Activated naive CD8-positive, alpha-beta T cell treated with anti-CD3 and anti-CD28 coated beads, Interleukin-2, amount 50 U/mL, for 24 hours (primary cell): ENCODE measurements around the gene MIS18A.
A peak's percentile ranks its signal among the peaks of the same experiment; 100 is the strongest.
"Not testable (repeated sequence)": the region's sequence is repeated elsewhere in the genome, so short reads cannot be mapped to it uniquely, and the experiment has no call there.

Source experiments
- ATAC-seq: fragments of 150-1000 bp; cut with Tn5 transposase; one replicate; pipeline ENCODE4 v1.10.0; 2021
- DNase-seq: peaks from one replicate; pipeline ENCODE4 v3.0.0; 2021
- H3K27ac Mint-ChIP-seq: one replicate; pipeline ENCODE4 v1.8.0; 2021; ENCODE audit warnings: mild to moderate bottlenecking, mixed read lengths
- H3K27me3 Mint-ChIP-seq: one replicate; pipeline ENCODE4 v1.8.0; 2021; ENCODE audit warnings: mixed read lengths
- H3K36me3 Mint-ChIP-seq: one replicate; pipeline ENCODE4 v1.8.0; 2021; ENCODE audit warnings: low read depth, mixed read lengths
- H3K4me1 Mint-ChIP-seq: one replicate; pipeline ENCODE4 v1.8.0; 2021; ENCODE audit warnings: mixed read lengths
- H3K4me3 Mint-ChIP-seq: one replicate; pipeline ENCODE4 v1.8.0; 2021; ENCODE audit warnings: mild to moderate bottlenecking, moderate library complexity, mixed read lengths
- H3K9me3 Mint-ChIP-seq: one replicate; pipeline ENCODE4 v1.8.0; 2021; ENCODE audit warnings: mixed read lengths

MIS18A gene

GRCh38 chr21:32297449-32297848 is 18.6 kb upstream of the MIS18A start:
- H3K9me3 Mint-ChIP-seq = no peaks in the 10 kb centered on the region
- DNase-seq = no peak

GRCh38 chr21:32285476-32285875 is 6.6 kb upstream of the MIS18A start:
- DNase-seq (no peak), ATAC-seq (no peak)
- Mint-ChIP-seq H3K9me3 (no peaks in the 10 kb centered on the region), H3K27me3 (no peaks in the 10 kb centered on the region), H3K4me3 (no peak overlapping the region), H3K36me3 (peaks cover 7% of the 10 kb centered on the region), H3K4me1 (peaks cover under 1% of the 10 kb centered on the region), H3K27ac (no peak overlapping the region)

More at GRCh38 chr21:32297449-32297848, 18.6 kb upstream of the MIS18A start:
- Mint-ChIP-seq H3K36me3 (peaks cover 20% of the 10 kb centered on the region), H3K4me3 (no peak overlapping the region), H3K27ac (no peak overlapping the region), H3K27me3 (no peaks in the 10 kb centered on the region), H3K4me1 (no peaks in the 10 kb centered on the region)
- no peak for ATAC-seq

- Mint-ChIP-seq H3K9me3 (no peaks in the 10 kb centered on the region), H3K4me1 (peaks cover 20% of the 10 kb centered on the region), H3K4me3 (no peak overlapping the region), H3K27me3 (peaks cover 3% of the 10 kb centered on the region), H3K27ac (no peak overlapping the region), H3K36me3 (peaks cover 12% of the 10 kb centered on the region)
- no peak for ATAC-seq
- DNase-seq = no peak
Observed at GRCh38 chr21:32282992-32283391, 4.1 kb upstream of the MIS18A start.

- H3K4me1 Mint-ChIP-seq = peaks cover 28% of the 10 kb centered on the region
- no peaks in the 10 kb centered on the region for H3K9me3 Mint-ChIP-seq
- H3K27ac Mint-ChIP-seq = no peak overlapping the region
- ATAC-seq (no peak), DNase-seq (no peak)
- H3K4me3 Mint-ChIP-seq = no peak overlapping the region
- H3K36me3 Mint-ChIP-seq = peaks cover 12% of the 10 kb centered on the region
- H3K27me3 Mint-ChIP-seq = peaks cover 3% of the 10 kb centered on the region
Observed at GRCh38 chr21:32281531-32281930, 2.7 kb upstream of the MIS18A start.

- ATAC-seq = no peak
- Mint-ChIP-seq H3K27ac (peak overlapping the region; percentile 96), H3K27me3 (peaks cover 3% of the 10 kb centered on the region), H3K36me3 (peaks cover 18% of the 10 kb centered on the region), H3K4me3 (peak overlapping the region; percentile 98), H3K4me1 (peaks cover 29% of the 10 kb centered on the region), H3K9me3 (no peaks in the 10 kb centered on the region)
- no peak for DNase-seq
Observed at GRCh38 chr21:32279377-32279680, 480 bp upstream of the MIS18A start.

GRCh38 chr21:32278103-32278502 is 746 bp downstream of the MIS18A start:
- H3K4me3 Mint-ChIP-seq = peak overlapping the region; percentile 98
- peaks cover 20% of the 10 kb centered on the region for H3K36me3 Mint-ChIP-seq
- peaks cover 29% of the 10 kb centered on the region for H3K4me1 Mint-ChIP-seq
- peak overlapping the region; percentile 81 for H3K27ac Mint-ChIP-seq
- H3K9me3 Mint-ChIP-seq = no peaks in the 10 kb centered on the region
- DNase-seq (no peak), ATAC-seq (no peak)
- peaks cover 3% of the 10 kb centered on the region for H3K27me3 Mint-ChIP-seq

GRCh38 chr21:32276671-32277070 is 2.2 kb downstream of the MIS18A start:
- Mint-ChIP-seq H3K36me3 (peaks cover 19% of the 10 kb centered on the region), H3K4me3 (no peak overlapping the region), H3K27ac (no peak overlapping the region), H3K9me3 (no peaks in the 10 kb centered on the region), H3K4me1 (peaks cover 29% of the 10 kb centered on the region), H3K27me3 (peaks cover 3% of the 10 kb centered on the region)
- ATAC-seq (no peak), DNase-seq (no peak)

- no peaks in the 10 kb centered on the region for H3K27me3 Mint-ChIP-seq
- H3K36me3 Mint-ChIP-seq = peaks cover 30% of the 10 kb centered on the region
- no peak overlapping the region for H3K4me3 Mint-ChIP-seq
- H3K4me1 Mint-ChIP-seq = no peaks in the 10 kb centered on the region
- H3K27ac Mint-ChIP-seq = no peak overlapping the region
- DNase-seq = no peak
- ATAC-seq = no peak
- H3K9me3 Mint-ChIP-seq = no peaks in the 10 kb centered on the region
Observed at GRCh38 chr21:32270748-32271147, 8.1 kb downstream of the MIS18A start.

GRCh38 chr21:32265321-32265720 is 13.5 kb downstream of the MIS18A start:
- not testable (repeated sequence) for ATAC-seq, H3K4me1 Mint-ChIP-seq, H3K4me3 Mint-ChIP-seq, H3K27me3 Mint-ChIP-seq, H3K27ac Mint-ChIP-seq, DNase-seq, H3K9me3 Mint-ChIP-seq
- H3K36me3 Mint-ChIP-seq = peaks cover 15% of the 10 kb centered on the region

GRCh38 chr21:32261929-32262328 is 16.9 kb downstream of the MIS18A start:
- Mint-ChIP-seq H3K27ac (no peak overlapping the region), H3K4me3 (no peak overlapping the region), H3K36me3 (peaks cover 2% of the 10 kb centered on the region), H3K9me3 (no peaks in the 10 kb centered on the region), H3K4me1 (no peaks in the 10 kb centered on the region), H3K27me3 (no peaks in the 10 kb centered on the region)
- DNase-seq = no peak
- ATAC-seq = no peak

- H3K9me3 Mint-ChIP-seq = no peaks in the 10 kb centered on the region
- ATAC-seq = no peak
- H3K27ac Mint-ChIP-seq = no peak overlapping the region
- no peak for DNase-seq
- H3K36me3 Mint-ChIP-seq = no peaks in the 10 kb centered on the region
- H3K4me3 Mint-ChIP-seq = no peak overlapping the region
- H3K4me1 Mint-ChIP-seq = no peaks in the 10 kb centered on the region
- peaks cover 4% of the 10 kb centered on the region for H3K27me3 Mint-ChIP-seq
Observed at GRCh38 chr21:32260130-32260529, 18.7 kb downstream of the MIS18A start.

- not testable (repeated sequence) for H3K9me3 Mint-ChIP-seq, H3K27me3 Mint-ChIP-seq, DNase-seq, H3K4me1 Mint-ChIP-seq, ATAC-seq, H3K36me3 Mint-ChIP-seq, H3K27ac Mint-ChIP-seq, H3K4me3 Mint-ChIP-seq
Observed at GRCh38 chr21:32258786-32259048, 20.1 kb downstream of the MIS18A start.

- H3K27ac Mint-ChIP-seq = no peak overlapping the region
- ATAC-seq = peak; percentile 61
- H3K4me3 Mint-ChIP-seq = no peak overlapping the region
- no peaks in the 10 kb centered on the region for H3K4me1 Mint-ChIP-seq
- no peaks in the 10 kb centered on the region for H3K9me3 Mint-ChIP-seq
- DNase-seq = peak; percentile 25
- H3K36me3 Mint-ChIP-seq = no peaks in the 10 kb centered on the region
- peaks cover 4% of the 10 kb centered on the region for H3K27me3 Mint-ChIP-seq
Observed at GRCh38 chr21:32257962-32258785, 20.7 kb downstream of the MIS18A start.

- Mint-ChIP-seq H3K27ac (no peak overlapping the region), H3K27me3 (peaks cover 4% of the 10 kb centered on the region), H3K36me3 (no peaks in the 10 kb centered on the region), H3K4me1 (no peaks in the 10 kb centered on the region), H3K4me3 (no peak overlapping the region), H3K9me3 (no peaks in the 10 kb centered on the region)
- DNase-seq (no peak), ATAC-seq (no peak)
Observed at GRCh38 chr21:32256873-32257620, 21.8 kb downstream of the MIS18A start.

GRCh38 chr21:32256251-32256650 is 22.6 kb downstream of the MIS18A start:
- no peaks in the 10 kb centered on the region for H3K36me3 Mint-ChIP-seq
- no peaks in the 10 kb centered on the region for H3K4me1 Mint-ChIP-seq
- no peak overlapping the region for H3K27ac Mint-ChIP-seq
- H3K27me3 Mint-ChIP-seq = peaks cover 7% of the 10 kb centered on the region
- ATAC-seq = no peak
- no peak for DNase-seq
- H3K4me3 Mint-ChIP-seq = no peak overlapping the region
- peaks cover 4% of the 10 kb centered on the region for H3K9me3 Mint-ChIP-seq
